Endothelial cell (in vitro differentiated cells): Measurements from ENCODE around the gene SIM2. TPM values are rescaled to one million over a fixed set of nuclear protein-coding genes. Genes with fewer than 3 reads are reported as not detected.
"Not testable (repeated sequence)": the region's sequence is repeated elsewhere in the genome, so short reads cannot be mapped to it uniquely, and the experiment has no call there.

ENCODE experiments used
- DNase-seq: peaks from one replicate; pipeline ENCODE4 v3.0.0; 2021; ENCODE audit warnings: low spot score
- H3K27ac Mint-ChIP-seq: one replicate; pipeline ENCODE4 v1.8.0; 2021; ENCODE audit warnings: mixed read lengths, inconsistent platforms; ENCODE audit not compliant: unreplicated experiment
- H3K27me3 Mint-ChIP-seq: one replicate; pipeline ENCODE4 v1.8.0; 2021; ENCODE audit warnings: mild to moderate bottlenecking, moderate library complexity, mixed read lengths, inconsistent platforms; ENCODE audit not compliant: unreplicated experiment
- H3K36me3 Mint-ChIP-seq: one replicate; pipeline ENCODE4 v1.8.0; 2021; ENCODE audit warnings: mild to moderate bottlenecking, low read depth, mixed read lengths, inconsistent platforms; ENCODE audit not compliant: unreplicated experiment
- H3K4me1 Mint-ChIP-seq: one replicate; pipeline ENCODE4 v1.8.0; 2021; ENCODE audit warnings: mild to moderate bottlenecking, mixed read lengths, inconsistent platforms; ENCODE audit not compliant: unreplicated experiment
- H3K4me3 Mint-ChIP-seq: one replicate; pipeline ENCODE4 v1.8.0; 2021; ENCODE audit warnings: mild to moderate bottlenecking, mixed read lengths, inconsistent platforms; ENCODE audit not compliant: unreplicated experiment
- H3K9me3 Mint-ChIP-seq: one replicate; pipeline ENCODE4 v1.8.0; 2021; ENCODE audit warnings: mixed read lengths, inconsistent platforms; ENCODE audit not compliant: unreplicated experiment
- long read RNA-seq: library from polyadenylated mRNA; unstranded; transcript quantifications from one replicate; pipeline ENCODE4 v2.0.0, GENCODE V29; 2020; ENCODE audit not compliant: unreplicated experiment
- total RNA-seq: library from RNA; stranded (reverse); fragmentation: NEBNext Ultra II Directional; extraction: Animal tissue kit (Norgen Biotek cat#: 25700); gene quantifications from one replicate; pipeline ENCODE4 v1.2.1, GENCODE V29; 2021; ENCODE audit not compliant: unreplicated experiment
- TF ChIP-seq, protein P1 (sequence below): fragments of 200-600 bp; sonication (generic); IDR thresholded peaks from one replicate; pipeline ENCODE4 v1.5.0; 2021; ENCODE audit warnings: antibody characterized with exemption; ENCODE audit not compliant: unreplicated experiment

SIM2 gene, protein sequence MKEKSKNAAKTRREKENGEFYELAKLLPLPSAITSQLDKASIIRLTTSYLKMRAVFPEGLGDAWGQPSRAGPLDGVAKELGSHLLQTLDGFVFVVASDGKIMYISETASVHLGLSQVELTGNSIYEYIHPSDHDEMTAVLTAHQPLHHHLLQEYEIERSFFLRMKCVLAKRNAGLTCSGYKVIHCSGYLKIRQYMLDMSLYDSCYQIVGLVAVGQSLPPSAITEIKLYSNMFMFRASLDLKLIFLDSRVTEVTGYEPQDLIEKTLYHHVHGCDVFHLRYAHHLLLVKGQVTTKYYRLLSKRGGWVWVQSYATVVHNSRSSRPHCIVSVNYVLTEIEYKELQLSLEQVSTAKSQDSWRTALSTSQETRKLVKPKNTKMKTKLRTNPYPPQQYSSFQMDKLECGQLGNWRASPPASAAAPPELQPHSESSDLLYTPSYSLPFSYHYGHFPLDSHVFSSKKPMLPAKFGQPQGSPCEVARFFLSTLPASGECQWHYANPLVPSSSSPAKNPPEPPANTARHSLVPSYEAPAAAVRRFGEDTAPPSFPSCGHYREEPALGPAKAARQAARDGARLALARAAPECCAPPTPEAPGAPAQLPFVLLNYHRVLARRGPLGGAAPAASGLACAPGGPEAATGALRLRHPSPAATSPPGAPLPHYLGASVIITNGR
- total RNA-seq: 17.1 TPM
- long read RNA-seq, partial matches to known transcripts: 0 of 4 reads
- long read RNA-seq, other reads (novel, unspliced or antisense): 4 of 4 reads

DNA sequence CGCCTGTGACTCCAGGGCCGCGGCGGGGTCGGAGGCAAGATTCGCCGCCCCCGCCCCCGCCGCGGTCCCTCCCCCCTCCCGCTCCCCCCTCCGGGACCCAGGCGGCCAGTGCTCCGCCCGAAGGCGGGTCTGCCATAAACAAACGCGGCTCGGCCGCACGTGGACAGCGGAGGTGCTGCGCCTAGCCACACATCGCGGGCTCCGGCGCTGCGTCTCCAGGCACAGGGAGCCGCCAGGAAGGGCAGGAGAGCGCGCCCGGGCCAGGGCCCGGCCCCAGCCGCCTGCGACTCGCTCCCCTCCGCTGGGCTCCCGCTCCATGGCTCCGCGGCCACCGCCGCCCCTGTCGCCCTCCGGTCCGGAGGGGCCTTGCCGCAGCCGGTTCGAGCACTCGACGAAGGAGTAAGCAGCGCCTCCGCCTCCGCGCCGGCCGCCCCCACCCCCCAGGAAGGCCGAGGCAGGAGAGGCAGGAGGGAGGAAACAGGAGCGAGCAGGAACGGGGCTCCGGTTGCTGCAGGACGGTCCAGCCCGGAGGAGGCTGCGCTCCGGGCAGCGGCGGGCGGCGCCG, at the start of gene SIM2:
Gene SIM2 (plus strand): TSS at position 135 of the 565 bp plus-strand sequence. CDS start 632 bp downstream, outside the sequence.
- peak; percentile 62 for DNase-seq
- Mint-ChIP-seq H3K9me3 (no peaks in the 10 kb centered on the region), H3K36me3 (peaks cover 9% of the 10 kb centered on the region), H3K4me1 (peaks cover 35% of the 10 kb centered on the region), H3K27me3 (peaks cover 41% of the 10 kb centered on the region), H3K27ac (no peak within 1 kb of the TSS), H3K4me3 (peak within 1 kb of the TSS; percentile 91)
- TF ChIP-seq, protein P1, sequence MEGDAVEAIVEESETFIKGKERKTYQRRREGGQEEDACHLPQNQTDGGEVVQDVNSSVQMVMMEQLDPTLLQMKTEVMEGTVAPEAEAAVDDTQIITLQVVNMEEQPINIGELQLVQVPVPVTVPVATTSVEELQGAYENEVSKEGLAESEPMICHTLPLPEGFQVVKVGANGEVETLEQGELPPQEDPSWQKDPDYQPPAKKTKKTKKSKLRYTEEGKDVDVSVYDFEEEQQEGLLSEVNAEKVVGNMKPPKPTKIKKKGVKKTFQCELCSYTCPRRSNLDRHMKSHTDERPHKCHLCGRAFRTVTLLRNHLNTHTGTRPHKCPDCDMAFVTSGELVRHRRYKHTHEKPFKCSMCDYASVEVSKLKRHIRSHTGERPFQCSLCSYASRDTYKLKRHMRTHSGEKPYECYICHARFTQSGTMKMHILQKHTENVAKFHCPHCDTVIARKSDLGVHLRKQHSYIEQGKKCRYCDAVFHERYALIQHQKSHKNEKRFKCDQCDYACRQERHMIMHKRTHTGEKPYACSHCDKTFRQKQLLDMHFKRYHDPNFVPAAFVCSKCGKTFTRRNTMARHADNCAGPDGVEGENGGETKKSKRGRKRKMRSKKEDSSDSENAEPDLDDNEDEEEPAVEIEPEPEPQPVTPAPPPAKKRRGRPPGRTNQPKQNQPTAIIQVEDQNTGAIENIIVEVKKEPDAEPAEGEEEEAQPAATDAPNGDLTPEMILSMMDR: no peak

GRCh38 chr21:36654324-36654723, 44.6 kb upstream of the SIM2 start:
- H3K27ac Mint-ChIP-seq: no peak overlapping the region
- no peak overlapping the region for H3K4me3 Mint-ChIP-seq
- H3K9me3 Mint-ChIP-seq: no peaks in the 10 kb centered on the region
- H3K36me3 Mint-ChIP-seq: no peaks in the 10 kb centered on the region
- TF ChIP-seq, protein P1: no peak
- H3K27me3 Mint-ChIP-seq: peaks cover 3% of the 10 kb centered on the region
- H3K4me1 Mint-ChIP-seq: no peaks in the 10 kb centered on the region
- no peak for DNase-seq

GRCh38 chr21:36654796-36655325, 44.1 kb upstream of the SIM2 start:
- Mint-ChIP-seq H3K9me3 (no peaks in the 10 kb centered on the region), H3K27me3 (peaks cover 3% of the 10 kb centered on the region), H3K36me3 (no peaks in the 10 kb centered on the region), H3K4me3 (no peak overlapping the region), H3K27ac (no peak overlapping the region), H3K4me1 (no peaks in the 10 kb centered on the region)
- TF ChIP-seq, protein P1: no peak
- no peak for DNase-seq

DNA sequence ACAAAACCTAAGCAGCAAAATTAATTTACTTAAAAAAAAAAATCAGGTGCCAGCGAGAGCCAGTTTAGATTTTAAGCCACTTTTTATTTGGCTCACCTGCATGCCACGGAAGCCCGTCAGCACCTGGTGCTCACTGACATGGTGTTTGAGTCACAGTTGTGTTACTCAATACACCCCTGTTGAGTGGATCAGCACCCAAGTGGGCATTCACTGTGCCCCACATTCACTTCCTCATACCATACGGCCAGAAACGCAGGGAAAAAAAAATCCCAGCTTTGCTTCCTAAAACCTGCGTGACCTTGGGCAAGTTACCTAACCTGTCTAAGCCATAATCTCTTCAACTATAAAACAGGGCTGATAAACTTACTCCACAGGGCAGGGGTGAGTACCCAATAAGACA, 42.8 kb upstream of the SIM2 start:
- Mint-ChIP-seq H3K9me3 (no peaks in the 10 kb centered on the region), H3K36me3 (no peaks in the 10 kb centered on the region), H3K27ac (no peak overlapping the region), H3K27me3 (peaks cover 3% of the 10 kb centered on the region), H3K4me1 (peaks cover 2% of the 10 kb centered on the region), H3K4me3 (no peak overlapping the region)
- TF ChIP-seq, protein P1: no peak
- no peak for DNase-seq

DNA sequence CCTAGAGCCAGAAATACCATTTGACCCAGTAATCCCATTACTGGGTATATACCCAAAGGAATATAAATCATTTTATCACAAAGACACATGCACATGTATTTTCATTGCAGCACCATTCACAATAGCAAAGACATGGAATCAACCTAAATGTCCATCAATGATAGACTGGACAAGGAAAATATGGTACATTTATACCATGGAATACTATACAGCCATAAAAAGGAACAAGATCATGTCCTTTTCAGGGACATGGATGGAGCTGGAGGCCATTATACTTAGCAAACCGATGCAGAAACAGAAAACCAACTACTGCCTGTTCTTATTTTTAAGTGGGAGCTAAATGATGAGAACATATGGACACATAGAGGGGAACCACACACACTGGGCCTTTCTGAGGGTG, 41.6 kb upstream of the SIM2 start:
- H3K4me1 Mint-ChIP-seq, H3K9me3 Mint-ChIP-seq: not testable (repeated sequence)

More for the DNA sequence above, 41.6 kb upstream of the SIM2 start:
- H3K36me3 Mint-ChIP-seq, DNase-seq, H3K27me3 Mint-ChIP-seq, H3K27ac Mint-ChIP-seq, H3K4me3 Mint-ChIP-seq: not testable (repeated sequence)
